A549 (cell line): ENCODE results near the gene EPS8L2. TPM values are rescaled to one million over a fixed set of nuclear protein-coding genes. Genes with fewer than 3 reads are reported as not detected.
"Not testable (repeated sequence)": the region's sequence is repeated elsewhere in the genome, so short reads cannot be mapped to it uniquely, and the experiment has no call there.

Experiments used
- ATAC-seq, 2 experiments: fragments of 200-7000 bp in 1 of 2; fragments of >200 bp in 1 of 2; cut with Nextera tagmentation in 1 of 2; cut with Tn5 transposase in 1 of 2; 3 replicates each; pipeline versions ENCODE4 v1.8.0 to v1.9.1; 2018 to 2020; ENCODE audit warnings: mild to moderate bottlenecking in 1 of 2, moderate library complexity in 1 of 2
- CTCF ChIA-PET: fragments of 300-600 bp; sonication (Branson Sonifier 250); formaldehyde crosslinking; extraction: SDS; loops from one replicate; lab custom pipeline; 2021; ENCODE audit warnings: antibody characterized with exemption, inconsistent platforms; lab: Yijun Ruan, JAX
- POLR2A ChIA-PET: fragments of 350-600 bp; formaldehyde crosslinking; extraction: SDS; loops from one replicate; lab custom pipeline; 2021; ENCODE audit warnings: antibody characterized with exemption, inconsistent platforms; lab: Yijun Ruan, JAX
- DNase-seq, 2 experiments: peaks; one replicate each; pipeline versions ENCODE4 v3.0.0 to v3.0.0-alpha.2; 2011 to 2016; ENCODE audit warnings: low read depth in 1 of 2, low spot score in 1 of 2
- FAIRE-seq: peaks from 2 replicates; lab custom pipeline; 2011; peaks lifted over from hg19 to GRCh38; lab: Jason Lieb, UNC
- H3K27ac ChIP-seq, 2 experiments: fragments of >200 bp; sonication (Bioruptor Twin); formaldehyde crosslinking; 3 replicates each; pipeline ENCODE4 v1.5.1; 2016 to 2017
- H3K4me1 ChIP-seq: fragments of >200 bp; sonication (Bioruptor Twin); formaldehyde crosslinking; 3 replicates; pipeline ENCODE4 v1.6.1; 2016
- H3K4me2 ChIP-seq: fragments of >200 bp; sonication (Bioruptor Twin); formaldehyde crosslinking; 3 replicates; pipeline ENCODE4 v1.6.1; 2016
- H3K4me3 ChIP-seq: fragments of >200 bp; sonication (Bioruptor Twin); formaldehyde crosslinking; 3 replicates; pipeline ENCODE4 v1.5.1; 2016
- H3K9me3 ChIP-seq: fragments of >200 bp; sonication (Bioruptor Twin); formaldehyde crosslinking; 3 replicates; pipeline ENCODE4 v1.6.1; 2016
- BHLHE40 ChIP-seq: IDR thresholded peaks from 2 replicates; pipeline ENCODE4 v1.6.1; 2012; ENCODE audit warnings: low read depth, low read length, inconsistent platforms
- CBX8 ChIP-seq: fragments of 200-600 bp; sonication (generic); IDR thresholded peaks from 2 replicates; pipeline ENCODE4 v1.6.1; 2016
- CHD2 ChIP-seq: fragments of 150-350 bp; IDR thresholded peaks from 2 replicates; pipeline ENCODE4 v1.6.1; 2014; ENCODE audit warnings: low read length; ENCODE audit not compliant: partially characterized antibody
- EHF ChIP-seq: fragments of 250-450 bp; sonication (Bioruptor Pico); IDR thresholded peaks from 2 replicates; pipeline ENCODE4 v1.5.0; 2020; ENCODE audit warnings: mild to moderate bottlenecking
- EHMT2 ChIP-seq: fragments of 200-600 bp; sonication (generic); IDR thresholded peaks from 2 replicates; pipeline ENCODE4 v1.6.1; 2016; ENCODE audit warnings: antibody characterized with exemption, low read depth, mild to moderate bottlenecking, moderate library complexity
- EP300 ChIP-seq, 2 experiments: fragments of >200 bp; sonication (Bioruptor Twin); formaldehyde crosslinking; IDR thresholded peaks; 2 replicates in 1 of 2; 3 replicates in 1 of 2; pipeline ENCODE4 v1.6.1; 2016 to 2017
- ESRRA ChIP-seq: fragments of 150-350 bp; IDR thresholded peaks from 2 replicates; pipeline ENCODE4 v1.6.1; 2014; ENCODE audit warnings: mild to moderate bottlenecking, low read length, borderline replicate concordance
- FOSL2 ChIP-seq, 2 experiments: fragments of 450-650 bp in 1 of 2; fragments of >200 bp in 1 of 2; sonication (Bioruptor Twin) in 1 of 2; formaldehyde crosslinking; IDR thresholded peaks; 2 replicates each; pipeline versions ENCODE4 v1.5.0 to v1.6.1; 2016 to 2020; ENCODE audit warnings: mild to moderate bottlenecking in 1 of 2, moderate library complexity in 1 of 2
- GATA3 ChIP-seq: IDR thresholded peaks from 2 replicates; pipeline ENCODE4 v1.6.1; 2012; ENCODE audit warnings: borderline replicate concordance
- HOXA7 ChIP-seq: fragments of 250-450 bp; sonication (Bioruptor Pico); IDR thresholded peaks from 2 replicates; pipeline ENCODE4 v1.5.0; 2020; ENCODE audit warnings: mild to moderate bottlenecking, moderate library complexity
- JUN ChIP-seq, 2 experiments: fragments of >200 bp; sonication (Bioruptor Twin); formaldehyde crosslinking; IDR thresholded peaks; 2 replicates in 1 of 2; 3 replicates in 1 of 2; pipeline ENCODE4 v1.6.1; 2016 to 2017
- KDM1A ChIP-seq: fragments of 200-600 bp; sonication (generic); IDR thresholded peaks from 2 replicates; pipeline ENCODE4 v1.6.1; 2016; ENCODE audit warnings: low read depth, mild to moderate bottlenecking
- KDM5A ChIP-seq: fragments of 200-600 bp; sonication (generic); IDR thresholded peaks from 2 replicates; pipeline ENCODE4 v1.6.1; 2016; ENCODE audit warnings: antibody characterized with exemption, mild to moderate bottlenecking
- MAFK ChIP-seq: fragments of 450-650 bp; IDR thresholded peaks from 2 replicates; pipeline ENCODE4 v1.6.1; 2014; ENCODE audit not compliant: partially characterized antibody
- MYC ChIP-seq: IDR thresholded peaks from 2 replicates; pipeline ENCODE4 v1.6.1; 2012; ENCODE audit warnings: mild to moderate bottlenecking, inconsistent platforms, low read length, improper control_type of control experiment, borderline replicate concordance
- PHF8 ChIP-seq: fragments of 200-600 bp; sonication (generic); IDR thresholded peaks from 2 replicates; pipeline ENCODE4 v1.6.1; 2016; ENCODE audit warnings: low read depth, mild to moderate bottlenecking, antibody characterized with exemption, moderate library complexity, borderline replicate concordance
- POLR2A ChIP-seq: IDR thresholded peaks from 2 replicates; pipeline ENCODE4 v1.6.1; 2012; ENCODE audit warnings: mild to moderate bottlenecking, low read length
- RAD21 ChIP-seq, 2 experiments: fragments of >200 bp in 1 of 2; sonication (Bioruptor Twin) in 1 of 2; formaldehyde crosslinking in 1 of 2; IDR thresholded peaks in 1 of 2; conservative IDR thresholded peaks in 1 of 2; 2 replicates in 1 of 2; 3 replicates in 1 of 2; pipeline ENCODE4 v1.6.1; 2012 to 2018; ENCODE audit warnings: inconsistent platforms in 1 of 2
- RARB ChIP-seq: fragments of 250-450 bp; sonication (Bioruptor Pico); IDR thresholded peaks from 2 replicates; pipeline ENCODE4 v1.8.0; 2021; ENCODE audit warnings: mild to moderate bottlenecking, moderate library complexity
- SMC3 ChIP-seq: fragments of >200 bp; sonication (Bioruptor Twin); formaldehyde crosslinking; IDR thresholded peaks from 3 replicates; pipeline ENCODE4 v1.6.1; 2018; ENCODE audit warnings: inconsistent platforms
- SREBF2 ChIP-seq: fragments of 450-650 bp; IDR thresholded peaks from 2 replicates; pipeline ENCODE4 v1.6.1; 2014; ENCODE audit warnings: mild to moderate bottlenecking, moderate library complexity
- TP53 ChIP-seq: fragments of 250-450 bp; sonication (Bioruptor Pico); IDR thresholded peaks from 2 replicates; pipeline ENCODE4 v1.5.0; 2021; ENCODE audit warnings: mild to moderate bottlenecking, moderate library complexity
- ZFP36 ChIP-seq: fragments of 450-650 bp; IDR thresholded peaks from 2 replicates; pipeline ENCODE4 v1.6.1; 2014; ENCODE audit warnings: borderline replicate concordance; ENCODE audit not compliant: partially characterized antibody
- ZSCAN20 ChIP-seq: fragments of 250-450 bp; sonication (Bioruptor Pico); IDR thresholded peaks from 2 replicates; pipeline ENCODE4 v1.8.0; 2022; ENCODE audit warnings: mild to moderate bottlenecking, moderate library complexity
- WGBS: methylation state at CpG from one replicate; pipeline ENCODE4 v1.1.6; 2017; ENCODE audit errors: missing lambda C conversion rate; 5-methylcytosine and 5-hydroxymethylcytosine counted together
- polyA plus RNA-seq, 4 experiments: library from polyadenylated mRNA; depleted of rRNA in 3 of 4; stranded (reverse); fragments of >200 nt; fragmentation: RNase III in 1 of 4; extraction: RNeasy Plus Mini Kit Qiagen cat#74134 plus additional on column Dnase treatment in 1 of 4; gene quantifications; 2 replicates in 3 of 4; 3 replicates in 1 of 4; pipeline ENCODE4 v1.2.3, GENCODE V29; 2011 to 2017
- TF ChIP-seq, protein P1 (sequence below): IDR thresholded peaks from 2 replicates; pipeline ENCODE4 v1.6.1; 2012
- TF ChIP-seq, protein P2 (sequence below): fragments of 150-350 bp; IDR thresholded peaks from 2 replicates; pipeline ENCODE4 v1.6.1; 2014; ENCODE audit warnings: low read depth, mild to moderate bottlenecking, low read length
- TF ChIP-seq, protein P3 (sequence below): fragments of 250-450 bp; sonication (Bioruptor Pico); IDR thresholded peaks from 2 replicates; pipeline ENCODE4 v1.5.0; 2020; ENCODE audit warnings: low read depth, mild to moderate bottlenecking, moderate library complexity
- TF ChIP-seq, protein P4 (sequence below): fragments of 450-650 bp; IDR thresholded peaks from 2 replicates; pipeline ENCODE4 v1.6.1; 2014; ENCODE audit warnings: antibody characterized with exemption
- TF ChIP-seq, protein P5 (sequence below): IDR thresholded peaks from 2 replicates; pipeline ENCODE4 v1.6.1; 2012
- TF ChIP-seq, protein P6 (sequence below): fragments of >200 bp; sonication (Bioruptor Twin); formaldehyde crosslinking; IDR thresholded peaks from 3 replicates; pipeline ENCODE4 v1.6.1; 2016

EPS8L2 gene
- polyA plus RNA-seq, 2 of the 4 experiments (the other 2 are of a cell fraction) = 60.7 to 154 TPM

DNA sequence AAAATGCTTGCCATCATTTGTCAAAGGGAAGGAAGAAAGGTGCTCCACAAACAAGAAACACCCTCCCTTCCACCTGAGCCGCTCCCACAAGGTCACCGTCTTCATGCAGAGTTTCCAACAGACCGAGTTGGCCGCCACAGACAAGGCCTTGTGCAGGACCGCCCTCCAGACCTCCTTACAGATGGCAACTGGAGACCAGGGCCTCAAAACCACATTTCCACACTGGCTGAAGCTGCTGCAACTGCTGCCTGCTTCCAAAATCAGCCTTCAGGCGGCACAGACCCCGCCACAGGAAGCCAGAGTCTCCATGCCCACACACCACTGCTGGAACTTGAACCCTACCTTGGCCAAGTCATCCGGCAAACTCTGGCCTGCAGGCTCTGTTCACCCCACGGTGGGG lies 17.4 kb upstream of the EPS8L2 start:
- H3K27ac ChIP-seq = no peak overlapping the region; a peak in 1 of 6 replicates
- H3K9me3 ChIP-seq = no peaks in the 10 kb centered on the region
- H3K4me2 ChIP-seq = no peak overlapping the region
- 95% methylated on average over 9 of the region's 9 CpGs for WGBS
- ChIA-PET POLR2A (no interaction called here), CTCF (interaction anchor here (1.2 to 26.0 kb wide), 4 partner anchors 9 to 36 kb away, joined by 3 to 599 read pairs (median 4); no protein-coding TSS in a partner anchor)
- no peak for ATAC-seq
- peaks cover 23% of the 10 kb centered on the region for H3K4me1 ChIP-seq
- FAIRE-seq = no peak
- no peak overlapping the region for H3K4me3 ChIP-seq
- TF ChIP-seq MAFK (no peak), FOSL2 (IDR thresholded peaks at IDR 0.05) (no peak), FOSL2 (CRISPR knock-in tag; IDR thresholded peaks at IDR 0.05) (no peak), RAD21 (conservative IDR thresholded peaks at IDR 0.05 in 1 of 2, IDR thresholded peaks at IDR 0.05 in 1 of 2) (no peak), SMC3 (no peak), EHMT2 (no peak), POLR2A (no peak), GATA3 (no peak), MYC (no peak), EP300 (IDR thresholded peaks at IDR 0.05) (no peak), JUN (IDR thresholded peaks at IDR 0.05) (no peak), ZFP36 (no peak), RARB (no peak), HOXA7 (CRISPR knock-in tag) (no peak), KDM1A (no peak), CHD2 (no peak)
- TF ChIP-seq, protein P1, sequence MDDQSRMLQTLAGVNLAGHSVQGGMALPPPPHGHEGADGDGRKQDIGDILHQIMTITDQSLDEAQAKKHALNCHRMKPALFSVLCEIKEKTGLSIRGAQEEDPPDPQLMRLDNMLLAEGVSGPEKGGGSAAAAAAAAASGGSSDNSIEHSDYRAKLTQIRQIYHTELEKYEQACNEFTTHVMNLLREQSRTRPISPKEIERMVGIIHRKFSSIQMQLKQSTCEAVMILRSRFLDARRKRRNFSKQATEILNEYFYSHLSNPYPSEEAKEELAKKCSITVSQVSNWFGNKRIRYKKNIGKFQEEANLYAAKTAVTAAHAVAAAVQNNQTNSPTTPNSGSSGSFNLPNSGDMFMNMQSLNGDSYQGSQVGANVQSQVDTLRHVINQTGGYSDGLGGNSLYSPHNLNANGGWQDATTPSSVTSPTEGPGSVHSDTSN = no peak
- DNase-seq = no peak

DNA sequence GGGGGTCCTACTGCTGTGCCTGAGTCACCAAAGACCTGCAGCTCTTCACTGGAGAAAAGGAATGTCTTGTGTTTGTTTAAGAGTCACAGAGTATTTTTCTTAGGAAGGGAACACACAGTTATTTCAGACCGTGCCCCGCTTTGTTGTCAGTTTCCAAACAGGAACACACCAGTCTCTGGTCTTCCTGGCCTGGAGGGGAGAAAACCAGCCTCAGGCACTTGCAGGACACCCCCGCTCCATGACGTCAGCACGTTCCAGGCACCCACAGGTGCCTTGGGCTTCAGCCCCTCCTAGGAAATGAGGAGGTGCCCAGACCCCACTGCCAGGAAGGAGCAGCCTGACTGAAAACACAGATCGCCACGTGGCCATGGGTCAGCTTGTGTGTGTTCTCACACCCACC lies 16.4 kb upstream of the EPS8L2 start:
- DNase-seq (no peak), ATAC-seq (no peak), FAIRE-seq (no peak)
- Histone ChIP-seq H3K9me3 (no peaks in the 10 kb centered on the region), H3K27ac (peak overlapping the region; percentile 36 to 42; a peak in 3 of 6 replicates), H3K4me3 (no peak overlapping the region), H3K4me2 (peak overlapping the region; percentile 17; the same call in 1 of the 3 replicates), H3K4me1 (peaks cover 31% of the 10 kb centered on the region)
- POLR2A ChIA-PET = no interaction called here
- WGBS = 81% methylated on average over 4 of the region's 7 CpGs
- TF ChIP-seq PHF8 (no peak), EHF (CRISPR knock-in tag) (no peak), FOSL2 (IDR thresholded peaks at IDR 0.05) (no peak), FOSL2 (CRISPR knock-in tag; IDR thresholded peaks at IDR 0.05) (no peak), ESRRA (no peak), ZFP36 (no peak), SMC3 (no peak), KDM5A (no peak), CBX8 (no peak), TP53 (CRISPR knock-in tag) (no peak), SREBF2 (no peak), ZSCAN20 (CRISPR knock-in tag) (no peak), BHLHE40 (no peak), POLR2A (no peak), MYC (no peak)
- TF ChIP-seq, protein P2, sequence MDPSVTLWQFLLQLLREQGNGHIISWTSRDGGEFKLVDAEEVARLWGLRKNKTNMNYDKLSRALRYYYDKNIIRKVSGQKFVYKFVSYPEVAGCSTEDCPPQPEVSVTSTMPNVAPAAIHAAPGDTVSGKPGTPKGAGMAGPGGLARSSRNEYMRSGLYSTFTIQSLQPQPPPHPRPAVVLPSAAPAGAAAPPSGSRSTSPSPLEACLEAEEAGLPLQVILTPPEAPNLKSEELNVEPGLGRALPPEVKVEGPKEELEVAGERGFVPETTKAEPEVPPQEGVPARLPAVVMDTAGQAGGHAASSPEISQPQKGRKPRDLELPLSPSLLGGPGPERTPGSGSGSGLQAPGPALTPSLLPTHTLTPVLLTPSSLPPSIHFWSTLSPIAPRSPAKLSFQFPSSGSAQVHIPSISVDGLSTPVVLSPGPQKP = no peak
- TF ChIP-seq, protein P3, sequence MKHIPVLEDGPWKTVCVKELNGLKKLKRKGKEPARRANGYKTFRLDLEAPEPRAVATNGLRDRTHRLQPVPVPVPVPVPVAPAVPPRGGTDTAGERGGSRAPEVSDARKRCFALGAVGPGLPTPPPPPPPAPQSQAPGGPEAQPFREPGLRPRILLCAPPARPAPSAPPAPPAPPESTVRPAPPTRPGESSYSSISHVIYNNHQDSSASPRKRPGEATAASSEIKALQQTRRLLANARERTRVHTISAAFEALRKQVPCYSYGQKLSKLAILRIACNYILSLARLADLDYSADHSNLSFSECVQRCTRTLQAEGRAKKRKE = no peak
- TF ChIP-seq, protein P4, sequence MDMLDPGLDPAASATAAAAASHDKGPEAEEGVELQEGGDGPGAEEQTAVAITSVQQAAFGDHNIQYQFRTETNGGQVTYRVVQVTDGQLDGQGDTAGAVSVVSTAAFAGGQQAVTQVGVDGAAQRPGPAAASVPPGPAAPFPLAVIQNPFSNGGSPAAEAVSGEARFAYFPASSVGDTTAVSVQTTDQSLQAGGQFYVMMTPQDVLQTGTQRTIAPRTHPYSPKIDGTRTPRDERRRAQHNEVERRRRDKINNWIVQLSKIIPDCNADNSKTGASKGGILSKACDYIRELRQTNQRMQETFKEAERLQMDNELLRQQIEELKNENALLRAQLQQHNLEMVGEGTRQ = no peak
- TF ChIP-seq, protein P5, sequence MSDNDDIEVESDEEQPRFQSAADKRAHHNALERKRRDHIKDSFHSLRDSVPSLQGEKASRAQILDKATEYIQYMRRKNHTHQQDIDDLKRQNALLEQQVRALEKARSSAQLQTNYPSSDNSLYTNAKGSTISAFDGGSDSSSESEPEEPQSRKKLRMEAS = no peak
- TF ChIP-seq, protein P6, sequence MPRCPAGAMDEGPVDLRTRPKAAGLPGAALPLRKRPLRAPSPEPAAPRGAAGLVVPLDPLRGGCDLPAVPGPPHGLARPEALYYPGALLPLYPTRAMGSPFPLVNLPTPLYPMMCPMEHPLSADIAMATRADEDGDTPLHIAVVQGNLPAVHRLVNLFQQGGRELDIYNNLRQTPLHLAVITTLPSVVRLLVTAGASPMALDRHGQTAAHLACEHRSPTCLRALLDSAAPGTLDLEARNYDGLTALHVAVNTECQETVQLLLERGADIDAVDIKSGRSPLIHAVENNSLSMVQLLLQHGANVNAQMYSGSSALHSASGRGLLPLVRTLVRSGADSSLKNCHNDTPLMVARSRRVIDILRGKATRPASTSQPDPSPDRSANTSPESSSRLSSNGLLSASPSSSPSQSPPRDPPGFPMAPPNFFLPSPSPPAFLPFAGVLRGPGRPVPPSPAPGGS = no peak
- CTCF ChIA-PET = interaction anchor here (1.2 to 26.0 kb wide), 3 partner anchors 9 to 35 kb away, joined by 3 to 599 read pairs (median 4); no protein-coding TSS in a partner anchor

DNA sequence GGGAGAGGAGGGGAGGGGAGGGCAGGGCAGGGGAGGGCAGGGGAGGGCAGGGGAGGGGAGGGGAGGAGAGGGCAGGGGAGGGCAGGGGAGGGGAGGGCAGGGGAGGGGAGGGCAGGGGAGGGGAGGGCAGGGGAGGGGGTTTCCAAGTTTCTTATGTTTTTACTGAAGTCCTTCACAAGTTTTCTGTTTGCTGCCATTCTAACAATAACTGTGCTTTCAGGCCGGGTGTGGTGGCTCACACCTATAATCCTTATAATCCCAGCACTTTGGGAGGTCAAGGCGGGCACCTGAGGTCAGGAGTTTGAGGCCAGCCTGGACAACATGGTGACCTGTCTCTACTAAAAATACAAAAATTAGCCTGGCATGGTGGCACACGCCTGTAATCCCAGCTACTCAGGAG lies 15.8 kb upstream of the EPS8L2 start:
- DNase-seq, FAIRE-seq, H3K27ac ChIP-seq, ATAC-seq, H3K4me2 ChIP-seq, POLR2A ChIA-PET, H3K4me3 ChIP-seq, H3K9me3 ChIP-seq: not testable (repeated sequence)
- H3K4me1 ChIP-seq = peaks cover 31% of the 10 kb centered on the region
- 93% methylated on average over 3 of the region's 3 CpGs for WGBS
- CTCF ChIA-PET = interaction anchor here (1.4 to 26.0 kb wide), 2 partner anchors 15 to 34 kb away, joined by 3 to 599 read pairs; no protein-coding TSS in a partner anchor
